RKO (cell line): ENCODE results near the gene TBC1D14.
A peak's percentile ranks its signal among the peaks of the same experiment; 100 is the strongest.

ENCODE experiments used
- DNase-seq: peaks from one replicate; pipeline ENCODE4 v3.0.0-alpha.2; 2016; ENCODE audit warnings: low spot score

TBC1D14 gene

GRCh38 chr4:7023486-7023885 lies 113.9 kb downstream of the TBC1D14 start:
- no peak for DNase-seq

GRCh38 chr4:7023901-7024300 lies 114.3 kb downstream of the TBC1D14 start:
- DNase-seq, result no peak

- DNase-seq, result no peak
These were observed 114.8 kb downstream of the TBC1D14 start for GRCh38 chr4:7024336-7024890.

- DNase-seq, result no peak
These were observed 115.5 kb downstream of the TBC1D14 start for GRCh38 chr4:7025040-7025602.

- no peak for DNase-seq
These were observed 116.5 kb downstream of the TBC1D14 start for GRCh38 chr4:7026107-7026506.

GRCh38 chr4:7027284-7027683 lies 117.7 kb downstream of the TBC1D14 start:
- no peak for DNase-seq

GRCh38 chr4:7027913-7028312 lies 118.3 kb downstream of the TBC1D14 start:
- DNase-seq, result no peak

- DNase-seq, result no peak
These were observed 119.6 kb downstream of the TBC1D14 start for GRCh38 chr4:7029212-7029611.

GRCh38 chr4:7029921-7030320 lies 120.3 kb downstream of the TBC1D14 start:
- DNase-seq, result no peak

GRCh38 chr4:7030856-7031255 lies 121.2 kb downstream of the TBC1D14 start:
- no peak for DNase-seq

- DNase-seq, result no peak
These were observed 122.2 kb downstream of the TBC1D14 start for GRCh38 chr4:7031558-7032449.

- no peak for DNase-seq
These were observed 123.0 kb downstream of the TBC1D14 start for GRCh38 chr4:7032596-7032995.

- DNase-seq, result no peak
These were observed 124.8 kb downstream of the TBC1D14 start for GRCh38 chr4:7034262-7035081.

GRCh38 chr4:7037425-7037824 lies 127.8 kb downstream of the TBC1D14 start:
- DNase-seq, result no peak

GRCh38 chr4:7040765-7041164 lies 131.1 kb downstream of the TBC1D14 start:
- no peak for DNase-seq

GRCh38 chr4:7041246-7041645 lies 131.6 kb downstream of the TBC1D14 start:
- DNase-seq, result no peak

- DNase-seq, result no peak
These were observed 132.3 kb downstream of the TBC1D14 start for GRCh38 chr4:7041801-7042502.

- DNase-seq, result peak; percentile 98
These were observed 133.1 kb downstream of the TBC1D14 start for GRCh38 chr4:7042503-7043283.

GRCh38 chr4:7043284-7044136 lies 133.9 kb downstream of the TBC1D14 start, which contains the start of gene TADA2B:
TSS of gene TADA2B (plus strand) at chr4:7043372. CDS start at chr4:7043580, 208 bp downstream.
- peak; percentile 49 for DNase-seq
